SKM-1 (cell line): Measurements from ENCODE around the gene ALK.

Source experiments
- DNase-seq: peaks from one replicate; lab custom pipeline; 2025; ENCODE audit not compliant: unreplicated experiment; lab: John Stamatoyannopoulos, UW

ALK gene

DNA sequence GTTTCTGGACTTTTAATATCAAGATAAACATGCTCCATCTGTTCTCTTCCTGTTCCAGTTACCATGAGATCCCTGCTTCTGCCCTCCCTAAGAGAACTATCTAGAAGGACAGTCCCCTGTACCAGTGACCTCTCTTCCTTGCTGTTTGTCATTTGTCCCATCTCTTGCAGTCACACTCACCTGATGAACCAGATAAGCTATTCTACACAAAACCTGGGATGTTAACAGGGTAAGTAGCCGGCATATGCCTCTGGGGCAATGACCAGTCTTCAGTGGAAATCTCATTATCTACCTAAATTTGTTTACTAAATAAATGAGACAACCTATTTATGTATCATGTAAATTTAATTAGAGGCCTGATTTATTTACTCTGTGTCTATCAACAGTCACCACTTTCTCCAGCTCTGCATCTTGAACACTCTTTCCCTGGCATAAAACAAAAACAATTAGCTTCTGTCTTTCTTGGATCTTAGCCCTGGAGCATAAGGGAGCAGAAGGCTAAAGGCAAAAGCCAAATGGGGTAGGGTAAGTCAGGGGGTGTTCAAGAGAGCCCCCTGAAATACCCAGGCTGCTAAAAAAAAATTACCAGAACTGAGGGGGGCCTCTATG is 337.7 kb downstream of the ALK start:
- DNase-seq = no peak

DNA sequence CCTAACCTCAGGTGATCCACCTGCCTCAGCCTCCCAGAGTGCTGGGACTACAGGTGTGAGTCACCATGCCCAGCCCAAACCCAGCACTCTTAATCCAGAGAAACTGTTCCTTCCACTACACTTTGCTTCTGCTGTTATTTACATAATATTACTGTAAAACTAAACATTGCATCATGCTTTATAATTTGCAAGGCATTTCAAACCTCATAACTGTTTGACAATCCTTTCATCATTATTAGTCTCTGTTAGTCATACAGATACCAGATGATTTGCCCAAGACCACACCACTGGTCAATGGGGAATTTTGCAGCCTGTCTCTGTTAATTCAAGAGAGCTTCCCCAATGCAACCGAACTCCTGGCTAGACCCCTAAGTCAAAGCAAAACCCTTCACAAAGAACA is 338.3 kb downstream of the ALK start:
- no peak for DNase-seq

DNA sequence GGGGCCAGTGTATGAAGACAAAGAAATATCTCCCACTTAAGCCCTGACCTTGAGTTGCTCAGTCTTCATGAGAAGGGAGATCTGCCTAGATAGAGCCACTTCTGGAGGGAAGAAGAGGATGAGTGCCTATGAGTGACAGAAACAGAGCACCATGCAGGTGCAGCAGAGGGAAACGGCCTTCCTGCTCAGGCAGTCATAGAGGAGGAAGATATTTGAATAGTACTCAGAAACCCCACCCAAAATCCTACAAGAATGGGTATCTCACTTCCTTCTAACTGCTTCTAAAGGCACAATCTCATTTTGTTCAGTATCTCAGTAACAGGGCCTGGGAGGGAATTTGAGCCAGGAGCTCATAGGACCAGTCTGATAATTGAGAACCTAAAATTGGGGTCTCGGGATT is 339.3 kb downstream of the ALK start:
- no peak for DNase-seq

DNA sequence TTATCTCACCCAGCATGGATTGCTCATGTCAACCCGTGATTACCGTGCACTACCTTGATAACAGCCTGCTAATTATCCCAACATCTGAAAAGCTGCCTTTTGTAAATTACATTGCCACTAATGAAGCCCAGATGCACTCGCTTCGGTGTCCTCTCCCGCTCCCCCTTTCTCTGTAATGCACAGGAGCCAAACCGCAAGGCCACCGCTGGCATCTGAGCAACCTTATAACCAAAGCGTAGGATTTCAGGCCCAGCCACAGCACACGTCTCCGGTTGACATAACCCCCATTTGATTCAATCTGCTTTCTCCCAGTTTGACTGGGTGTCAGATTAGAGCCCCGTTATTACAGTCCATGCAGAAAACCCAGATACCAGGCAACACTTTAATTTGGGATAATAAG is 341.2 kb downstream of the ALK start:
- DNase-seq = no peak

DNA sequence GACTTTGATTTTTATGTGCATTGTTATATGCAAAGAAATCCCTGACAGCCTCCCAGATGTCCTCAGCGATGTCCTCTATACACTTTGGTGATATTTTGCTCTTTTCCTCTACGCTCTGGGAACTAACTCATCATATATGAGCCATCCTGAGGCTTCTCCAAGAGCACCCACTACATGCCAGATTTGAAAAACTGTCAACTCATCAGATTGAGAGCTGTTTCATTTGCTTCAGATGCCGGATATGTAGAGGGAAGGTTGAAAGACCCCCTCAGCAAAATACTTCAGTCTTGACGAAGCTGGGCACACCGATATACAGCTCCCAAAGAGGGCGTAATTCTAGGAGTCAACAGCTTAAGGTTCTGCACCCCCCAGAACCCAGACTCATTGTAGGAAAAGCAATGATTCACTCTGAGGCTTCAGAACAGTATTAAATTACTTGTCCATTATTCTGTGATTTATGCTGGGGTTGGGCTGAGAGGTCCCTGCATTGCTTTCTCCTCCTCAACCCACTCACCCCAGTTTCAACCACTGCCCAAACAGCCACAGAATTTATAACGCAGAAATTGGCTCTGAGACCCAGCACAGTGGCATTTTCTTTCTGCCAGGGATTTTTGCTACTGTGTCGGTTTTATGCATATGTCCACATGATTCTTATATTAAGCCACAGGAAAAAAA is 341.8 kb downstream of the ALK start:
- DNase-seq = no peak

DNA sequence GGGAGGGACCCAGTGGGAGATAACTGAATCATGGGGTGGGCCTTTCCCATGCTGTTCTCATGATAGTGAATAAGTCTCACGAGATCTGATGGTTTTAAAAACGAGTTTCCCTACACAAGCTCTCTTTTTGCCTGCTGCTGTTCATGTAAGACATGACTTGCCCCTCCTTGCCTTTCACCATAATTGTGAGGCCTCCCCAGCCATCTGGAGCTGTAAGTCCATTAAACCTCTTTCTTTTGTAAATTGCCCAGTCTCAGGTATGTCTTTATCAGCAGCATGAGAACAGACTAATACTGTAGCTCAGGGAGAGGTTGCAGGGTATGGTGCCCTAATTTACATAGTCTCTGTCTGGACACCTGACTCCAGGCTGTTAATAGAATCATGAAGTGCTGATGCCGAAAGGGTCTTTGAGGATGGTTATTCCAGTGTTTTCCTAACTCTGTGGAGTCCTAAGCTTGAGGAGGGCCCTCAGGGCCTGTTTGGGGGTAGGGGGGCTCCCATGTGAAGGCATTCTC is 343.2 kb downstream of the ALK start:
- DNase-seq = no peak

DNA sequence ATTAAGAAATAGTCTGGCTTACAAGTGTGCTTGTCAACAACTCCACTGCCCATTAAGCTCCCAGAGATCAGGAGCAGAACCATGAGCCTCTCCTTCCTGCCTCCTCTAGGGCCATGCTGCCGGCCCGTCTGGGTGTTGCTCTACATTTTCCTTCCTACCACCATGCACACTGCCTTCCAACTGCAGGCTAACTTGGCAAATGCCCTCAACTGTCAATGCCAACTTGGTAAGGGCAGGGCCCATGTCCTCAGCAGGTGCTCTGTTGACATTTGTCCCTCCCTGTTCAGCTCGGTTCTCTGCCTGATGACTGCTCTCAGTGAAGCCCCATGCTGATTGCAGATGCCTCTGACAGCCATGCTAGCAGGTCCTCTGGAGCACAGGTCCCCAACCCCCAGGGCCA is 345.2 kb downstream of the ALK start:
- no peak for DNase-seq

DNA sequence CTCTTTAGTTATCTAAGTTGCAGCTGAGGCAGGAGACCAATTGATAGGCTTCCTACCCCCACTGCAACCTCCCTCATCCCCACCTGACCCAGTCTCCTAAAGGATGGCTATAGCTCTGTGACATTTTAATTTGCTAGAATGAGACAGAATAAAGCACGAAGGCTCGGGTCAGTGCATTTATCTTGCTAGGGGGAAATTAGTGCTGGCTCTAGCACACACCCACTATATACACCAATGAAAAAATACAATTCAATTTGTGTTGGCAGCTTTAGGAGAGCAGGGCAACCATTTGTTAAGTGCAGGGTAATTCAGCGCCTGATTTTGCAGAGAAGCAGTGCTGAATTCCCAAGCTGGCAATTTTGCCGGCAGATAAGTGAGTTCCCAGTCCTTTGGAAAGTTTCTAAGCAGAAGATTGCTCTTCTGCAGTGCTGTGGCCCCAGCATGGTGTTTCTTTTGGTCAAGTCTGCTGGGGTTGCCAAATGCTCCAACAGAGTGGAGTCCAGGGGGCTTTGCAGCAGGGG is 346.0 kb downstream of the ALK start:
- DNase-seq = no peak

DNA sequence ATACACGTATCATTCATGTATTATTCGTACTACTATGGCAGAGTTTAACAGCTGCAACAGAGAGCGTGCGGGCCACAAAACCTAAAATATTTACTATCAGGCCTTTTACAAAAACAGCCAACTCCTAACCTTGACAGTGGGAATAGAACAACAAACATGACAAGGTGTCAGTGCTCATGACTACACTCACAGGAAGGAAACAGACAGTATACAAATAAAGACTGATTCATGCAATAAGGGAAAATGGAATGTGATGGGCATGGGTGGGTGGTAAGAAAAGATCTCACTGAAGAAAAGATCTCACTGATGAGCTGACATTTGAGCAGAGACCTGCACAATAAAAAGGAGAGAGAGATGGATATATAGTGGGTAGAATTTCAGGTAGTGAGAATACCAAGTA is 347.8 kb downstream of the ALK start:
- no peak for DNase-seq

DNA sequence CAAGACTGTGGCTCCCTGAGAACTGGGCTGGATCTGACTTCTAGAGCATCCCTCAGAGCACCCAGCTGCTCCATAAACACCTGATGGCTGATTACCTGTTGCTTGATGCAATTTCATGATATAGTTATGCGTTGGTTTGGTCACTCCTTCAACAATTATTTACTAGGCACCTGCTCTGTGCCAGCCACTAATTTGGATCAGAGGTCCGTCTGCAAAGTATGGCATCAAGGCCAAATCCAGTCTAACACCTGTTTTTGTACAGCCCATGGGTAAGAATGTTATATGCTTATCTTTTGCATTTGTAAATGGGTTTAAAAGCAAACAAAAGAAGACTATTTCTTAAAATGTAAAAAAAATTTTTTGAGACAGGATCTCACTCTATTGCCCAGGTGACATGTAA is 348.2 kb downstream of the ALK start:
- DNase-seq = no peak

DNA sequence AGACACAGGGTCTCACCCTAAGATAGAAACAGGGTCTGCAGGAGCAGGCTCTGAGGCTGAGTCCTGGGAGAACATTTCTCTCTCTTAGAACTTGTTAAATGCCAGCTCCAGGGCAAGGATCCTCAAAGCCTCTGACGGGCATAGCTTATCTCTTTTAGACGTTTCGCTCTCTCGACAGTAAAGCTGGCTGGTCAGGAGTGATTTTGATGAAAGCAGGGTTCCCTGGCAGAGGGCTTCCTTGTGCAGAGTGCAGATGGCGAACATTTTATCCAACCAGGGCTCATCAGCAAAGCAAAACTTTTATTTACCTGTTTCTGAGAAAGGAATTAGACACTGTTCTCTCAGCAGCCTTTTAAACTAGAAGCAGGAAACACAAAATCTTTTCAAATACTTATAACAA is 350.8 kb downstream of the ALK start:
- no peak for DNase-seq

DNA sequence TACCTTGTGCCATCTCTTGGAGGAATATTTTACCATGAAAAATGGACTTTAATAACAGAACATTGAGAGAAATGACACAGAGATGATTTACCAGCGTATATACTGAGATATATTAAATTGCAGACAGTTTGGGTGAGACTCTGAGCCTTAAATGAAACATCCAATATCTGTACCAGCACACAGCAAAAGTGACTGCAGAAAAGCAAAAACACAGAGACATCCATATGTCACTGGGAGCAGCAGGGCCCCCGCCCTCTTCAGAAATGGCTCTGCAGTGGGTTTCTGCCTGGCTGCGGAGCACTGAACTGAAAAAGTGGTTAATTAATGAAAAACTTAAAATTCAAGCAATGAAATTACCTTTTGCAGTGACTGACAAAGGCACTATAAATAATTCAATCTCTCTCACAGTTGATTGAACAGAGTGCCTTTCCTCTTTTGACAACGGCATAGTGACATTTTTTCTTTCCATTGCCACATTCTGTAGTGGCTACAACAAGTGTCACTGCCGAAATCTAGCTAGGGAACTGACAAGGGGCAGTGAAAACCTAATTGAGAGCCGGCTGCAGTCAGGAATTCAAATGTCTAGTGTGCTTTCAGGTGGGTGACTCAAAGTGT is 353.4 kb downstream of the ALK start:
- no peak for DNase-seq

DNA sequence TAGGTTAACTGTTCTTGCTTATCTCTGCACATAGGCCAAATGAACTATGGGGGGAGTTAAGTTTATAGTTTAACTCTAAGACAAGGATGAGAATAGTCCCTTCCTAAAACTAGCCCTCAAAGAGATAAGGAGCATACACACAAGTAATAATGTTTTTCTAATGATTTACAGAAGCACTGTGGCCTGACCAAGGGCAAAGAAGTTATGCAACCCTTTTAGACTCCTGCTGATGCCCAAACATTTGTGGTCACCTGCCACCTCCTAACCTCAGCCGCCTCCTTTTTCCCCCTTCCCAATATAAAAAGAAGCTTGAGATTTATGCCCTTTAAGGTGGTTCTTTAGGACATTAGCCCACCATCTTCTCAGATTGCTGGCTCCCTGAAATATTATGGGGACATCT is 357.7 kb downstream of the ALK start:
- DNase-seq = no peak

DNA sequence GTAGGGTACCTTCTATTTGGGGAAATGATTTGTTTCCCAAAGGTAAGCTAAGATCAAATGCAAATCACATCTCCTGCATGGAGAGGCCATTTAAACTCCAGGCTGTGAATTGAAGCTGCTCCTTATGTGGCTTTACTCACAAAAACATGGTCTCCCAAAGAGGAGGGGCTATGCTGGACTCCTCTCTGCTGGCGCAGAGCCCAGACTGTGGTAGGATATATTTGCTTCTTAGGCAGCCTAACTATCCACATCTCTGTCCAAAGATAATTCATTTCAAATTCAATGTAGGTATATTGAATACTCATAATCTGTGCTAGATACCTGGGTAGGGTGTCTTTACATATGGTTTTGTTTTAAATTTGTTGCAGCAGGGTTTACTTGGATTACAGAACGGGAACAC is 358.5 kb downstream of the ALK start:
- DNase-seq = no peak

DNA sequence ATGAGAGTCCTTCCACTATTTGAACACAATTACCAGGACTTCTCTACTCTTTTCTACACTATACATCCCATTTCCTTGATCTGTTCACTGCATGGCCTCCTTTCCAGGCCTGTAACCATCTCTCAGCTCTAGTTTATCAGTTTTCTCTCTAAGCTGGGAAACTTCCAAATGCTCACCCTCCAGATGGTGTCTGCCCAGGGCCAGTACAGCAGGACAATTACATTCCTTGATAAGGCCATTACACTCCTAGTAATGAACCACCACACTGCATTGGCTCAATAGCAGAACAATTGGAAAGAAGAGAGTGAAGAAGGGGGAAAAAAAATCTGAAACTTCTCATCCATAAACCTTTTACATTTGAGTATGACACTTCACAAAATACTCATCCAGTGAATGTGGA is 359.1 kb downstream of the ALK start:
- no peak for DNase-seq

DNA sequence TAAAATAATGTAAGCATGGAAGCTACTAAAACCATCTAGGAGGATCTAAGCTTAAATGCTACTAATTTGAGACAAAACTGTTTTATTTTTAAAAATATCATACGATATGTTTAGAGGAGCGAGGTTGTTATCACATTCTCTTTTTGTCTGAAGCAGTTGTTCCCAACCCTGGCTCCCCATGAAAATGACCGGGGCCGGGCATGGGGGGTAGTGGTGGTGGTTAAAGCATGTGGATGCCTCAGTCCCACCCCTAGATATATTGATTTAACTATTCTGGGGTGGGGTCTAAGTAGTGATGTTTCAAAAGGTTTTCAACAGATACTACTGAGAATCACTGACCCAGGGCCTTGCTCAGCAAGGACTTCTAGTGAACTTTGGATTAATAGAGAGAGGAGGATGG is 359.8 kb downstream of the ALK start:
- DNase-seq = no peak

DNA sequence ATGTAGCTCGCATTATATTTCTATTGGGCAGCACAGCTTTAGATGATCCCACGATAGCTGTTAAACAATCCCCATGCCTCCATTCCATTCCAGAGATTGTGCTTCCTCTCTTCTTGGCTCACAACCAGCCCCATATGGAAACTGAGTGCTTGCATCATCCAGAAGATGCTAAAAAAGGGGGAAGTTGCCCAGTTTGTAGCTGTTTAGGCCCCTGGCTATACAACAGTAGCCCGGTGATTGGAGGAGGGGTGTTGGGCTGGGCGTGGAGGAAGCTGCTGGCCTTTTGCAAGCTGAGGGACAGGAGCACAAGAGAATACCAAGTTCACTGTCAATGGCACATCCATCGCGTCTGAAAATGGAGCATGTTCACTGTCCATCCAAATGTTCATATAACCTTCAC is 360.2 kb downstream of the ALK start:
- DNase-seq = peak; percentile 45

DNA sequence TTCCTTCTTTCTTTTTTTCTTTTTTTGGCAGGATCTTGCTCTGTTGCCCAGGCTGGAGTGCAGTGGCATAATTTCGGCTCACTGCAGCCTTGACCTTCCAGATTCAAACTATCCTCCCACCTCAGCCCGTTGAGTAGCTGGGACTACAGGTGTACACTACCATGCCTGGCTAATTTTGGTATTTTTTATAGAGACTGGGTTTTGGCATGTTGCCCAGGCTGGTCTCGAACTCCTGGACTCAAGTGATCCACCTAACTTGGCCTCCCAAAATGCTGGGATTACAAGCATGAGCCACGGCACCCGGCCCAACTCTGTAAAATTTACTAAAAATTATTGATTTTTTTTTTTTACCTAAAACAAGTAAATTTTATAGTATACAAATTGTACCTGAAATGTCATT is 360.8 kb downstream of the ALK start:
- no peak for DNase-seq

DNA sequence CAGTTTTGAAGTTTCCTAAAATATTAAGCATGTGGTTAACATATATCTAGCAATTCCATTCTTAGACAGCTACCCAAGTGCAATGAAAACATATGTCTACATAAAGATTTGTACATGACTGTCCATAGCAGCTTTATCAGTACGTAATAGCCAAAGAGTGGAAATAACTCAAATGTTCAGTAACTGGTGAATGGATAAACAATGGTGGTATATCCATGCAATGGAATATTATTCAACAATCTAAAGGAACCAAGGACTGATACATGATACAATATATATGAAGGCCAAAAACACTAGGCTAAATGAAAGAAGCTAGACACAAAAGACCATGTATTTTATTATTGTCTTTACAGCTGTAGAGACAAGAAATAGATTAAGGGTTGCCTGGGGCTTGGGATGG is 361.4 kb downstream of the ALK start:
- no peak for DNase-seq

DNA sequence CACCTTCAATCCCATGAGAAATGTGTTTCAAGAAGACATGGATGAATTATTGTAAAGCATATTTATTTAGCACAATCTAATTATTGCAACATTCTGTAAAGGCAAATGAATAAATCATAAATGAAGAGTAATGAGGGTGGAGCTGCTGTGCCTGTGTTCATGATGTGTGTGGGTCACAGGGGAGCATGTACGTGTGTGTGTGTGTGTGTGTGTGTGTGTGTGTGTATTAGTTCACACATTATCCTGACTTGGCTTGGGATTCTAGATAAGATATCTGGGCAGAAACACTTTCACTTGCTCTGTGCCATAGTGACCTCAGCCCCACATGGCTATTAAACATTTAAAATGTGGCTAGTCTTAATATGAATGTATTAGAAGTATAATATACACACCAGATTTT is 361.8 kb downstream of the ALK start:
- DNase-seq = no peak

DNA sequence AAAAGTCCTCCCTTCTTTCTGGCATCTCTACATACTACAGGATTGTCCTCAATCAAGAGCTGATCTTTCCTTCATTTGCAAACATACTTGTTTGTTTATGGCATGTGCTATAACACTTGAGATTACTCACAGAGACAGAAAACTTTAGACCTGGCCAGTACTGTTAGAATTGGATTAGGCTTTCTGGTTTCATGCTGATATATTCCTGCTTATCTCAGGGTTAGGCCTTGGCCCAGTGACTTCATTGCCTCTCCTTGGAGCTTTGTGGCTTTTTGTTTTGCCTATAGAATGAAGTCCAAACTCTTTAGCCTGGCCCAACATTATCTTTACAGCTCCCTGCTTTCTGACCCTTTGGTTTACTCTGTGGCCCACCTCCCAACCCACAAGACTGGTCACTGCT is 363.3 kb downstream of the ALK start:
- DNase-seq = no peak

DNA sequence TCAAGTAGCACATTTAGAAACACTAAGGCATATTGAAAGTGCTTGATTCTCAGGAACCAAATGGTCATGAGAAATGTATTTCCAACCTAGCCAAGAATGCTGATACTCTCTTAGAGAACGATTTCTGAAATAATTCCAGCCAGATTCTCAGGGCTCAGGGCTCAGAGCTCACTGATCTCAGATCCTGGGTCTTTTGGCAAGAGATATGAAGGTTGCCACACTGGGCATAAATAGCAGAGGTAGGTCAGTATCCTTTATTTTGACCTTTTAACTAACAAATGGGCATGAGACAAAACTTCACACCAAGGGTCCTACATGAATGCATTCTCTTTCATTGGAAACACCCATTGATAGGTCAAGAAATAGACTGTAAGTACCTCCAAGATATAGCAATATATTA is 364.1 kb downstream of the ALK start:
- no peak for DNase-seq

DNA sequence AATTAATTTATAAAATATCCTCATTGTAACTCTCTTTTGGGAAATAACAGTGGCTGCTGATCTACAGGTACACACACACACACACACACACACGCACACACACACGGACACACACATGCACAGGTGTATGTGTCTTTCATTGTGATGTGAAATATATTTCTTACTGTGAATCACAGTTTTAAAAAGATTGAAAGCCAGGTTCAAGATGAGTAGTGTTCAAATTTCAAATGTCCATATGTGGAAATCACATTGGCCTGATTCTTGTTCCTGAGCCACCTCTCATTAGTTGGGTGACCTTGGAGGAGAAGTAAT is 372.4 kb downstream of the ALK start:
- DNase-seq = no peak
